Measurements from ENCODE around the gene MOV10. TPM values are rescaled to one million over a fixed set of nuclear protein-coding genes. Genes with fewer than 3 reads are reported as not detected.
"Not testable (repeated sequence)": the region's sequence is repeated elsewhere in the genome, so short reads cannot be mapped to it uniquely, and the experiment has no call there.

MOV10 gene
- total RNA-seq, 1 donor from 2014 or later = 36.4 TPM

DNA sequence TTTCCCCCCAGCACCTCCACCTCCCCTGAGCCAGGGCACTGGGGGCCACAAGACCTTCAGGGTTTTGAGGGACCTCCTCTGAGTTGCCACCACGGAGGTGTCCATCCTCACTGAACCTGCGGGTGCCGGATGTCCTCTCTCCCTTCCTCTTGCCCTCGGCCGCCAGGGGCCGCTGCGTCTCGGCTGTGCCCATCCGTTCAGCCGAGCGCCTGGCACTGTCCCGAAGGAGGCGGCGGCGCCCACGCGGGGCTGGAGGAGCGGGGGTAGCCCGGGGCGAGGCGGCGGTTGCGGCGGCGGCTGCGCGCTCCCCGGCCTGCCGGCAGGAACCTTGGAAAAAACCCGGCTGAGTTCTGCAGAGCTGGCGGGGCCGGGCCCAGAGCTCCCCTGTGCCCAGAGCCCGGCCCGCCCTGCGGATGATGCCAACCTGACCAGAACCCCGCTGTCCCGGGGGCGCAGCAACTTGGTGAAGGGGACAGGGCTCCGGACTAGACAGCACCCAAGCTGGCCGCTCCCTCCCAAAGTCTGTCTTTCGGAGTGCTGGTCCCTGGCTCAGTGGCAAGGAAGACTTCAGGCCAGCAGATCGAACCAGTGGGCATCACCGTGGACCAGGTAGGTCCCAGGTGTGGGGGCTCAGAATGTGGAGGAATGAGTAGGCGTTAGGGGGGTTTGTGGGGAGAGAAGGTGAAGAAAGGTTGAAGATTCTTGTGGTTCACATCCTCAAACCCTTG lies 44.4 kb downstream of the MOV10 start:
- Mint-ChIP-seq H3K4me3 (peak overlapping the region; percentile 64), H3K27me3 (peaks cover 24% of the 10 kb centered on the region), H3K4me1 (peaks cover 38% of the 10 kb centered on the region), H3K9me3 (no peaks in the 10 kb centered on the region), H3K36me3 (ENCODE audit: low read depth) (no peaks in the 10 kb centered on the region), H3K27ac (no peak overlapping the region)
- CTCF ChIA-PET = interaction anchor here (0.7 to 6.5 kb wide), 8 partner anchors 11 to 1184 kb away, joined by 3 to 59 read pairs (median 4); partner anchors contain the start of gene LRIG2
- intact Hi-C loops (cut with micrococcal nuclease) = loop anchor here (5.0 to 10.0 kb wide), 4 partner anchors 673 to 1563 kb away; partner anchors contain the start of genes HIPK1, MAGI3 and RSBN1
- POLR2A ChIA-PET = interaction anchor here (1.0 kb wide), 1 partner anchor 354 kb away, joined by 3 read pairs; the partner anchor contains the start of gene LRIG2
- TF ChIP-seq, protein P1, sequence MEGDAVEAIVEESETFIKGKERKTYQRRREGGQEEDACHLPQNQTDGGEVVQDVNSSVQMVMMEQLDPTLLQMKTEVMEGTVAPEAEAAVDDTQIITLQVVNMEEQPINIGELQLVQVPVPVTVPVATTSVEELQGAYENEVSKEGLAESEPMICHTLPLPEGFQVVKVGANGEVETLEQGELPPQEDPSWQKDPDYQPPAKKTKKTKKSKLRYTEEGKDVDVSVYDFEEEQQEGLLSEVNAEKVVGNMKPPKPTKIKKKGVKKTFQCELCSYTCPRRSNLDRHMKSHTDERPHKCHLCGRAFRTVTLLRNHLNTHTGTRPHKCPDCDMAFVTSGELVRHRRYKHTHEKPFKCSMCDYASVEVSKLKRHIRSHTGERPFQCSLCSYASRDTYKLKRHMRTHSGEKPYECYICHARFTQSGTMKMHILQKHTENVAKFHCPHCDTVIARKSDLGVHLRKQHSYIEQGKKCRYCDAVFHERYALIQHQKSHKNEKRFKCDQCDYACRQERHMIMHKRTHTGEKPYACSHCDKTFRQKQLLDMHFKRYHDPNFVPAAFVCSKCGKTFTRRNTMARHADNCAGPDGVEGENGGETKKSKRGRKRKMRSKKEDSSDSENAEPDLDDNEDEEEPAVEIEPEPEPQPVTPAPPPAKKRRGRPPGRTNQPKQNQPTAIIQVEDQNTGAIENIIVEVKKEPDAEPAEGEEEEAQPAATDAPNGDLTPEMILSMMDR (IDR thresholded peaks at IDR 0.05) = peak; percentile 73
- ATAC-seq (ENCODE audit: low read depth) (peak; percentile 12), DNase-seq (peak; percentile 70)

- Mint-ChIP-seq H3K4me1 (peaks cover 30% of the 10 kb centered on the region), H3K4me3 (no peak overlapping the region), H3K27ac (no peak overlapping the region), H3K27me3 (peaks cover 29% of the 10 kb centered on the region), H3K9me3 (no peaks in the 10 kb centered on the region), H3K36me3 (ENCODE audit: low read depth) (no peaks in the 10 kb centered on the region)
- DNase-seq = no peak
- ChIA-PET CTCF (interaction anchor here (1.0 to 6.5 kb wide), 5 partner anchors 13 to 353 kb away, joined by 4 to 59 read pairs (median 9); partner anchors contain the start of genes LRIG2 and RHOC), POLR2A (no interaction called here)
- intact Hi-C loops (cut with micrococcal nuclease) = loop anchor here (5.0 to 10.0 kb wide), 4 partner anchors 673 to 1563 kb away; partner anchors contain the start of genes HIPK1, MAGI3 and RSBN1
- TF ChIP-seq, protein P1 (IDR thresholded peaks at IDR 0.05) = no peak
- no peak for ATAC-seq (ENCODE audit: low read depth)
These were observed 45.2 kb downstream of the MOV10 start for GRCh38 chr1:112719706-112720105.

GRCh38 chr1:112720800-112721199 lies 46.3 kb downstream of the MOV10 start:
- TF ChIP-seq, protein P1 (IDR thresholded peaks at IDR 0.05) = no peak
- H3K4me3 Mint-ChIP-seq = no peak overlapping the region
- POLR2A ChIA-PET = no interaction called here
- ATAC-seq (ENCODE audit: low read depth) (no peak), DNase-seq (no peak)
- H3K4me1 Mint-ChIP-seq = peaks cover 25% of the 10 kb centered on the region
- no peaks in the 10 kb centered on the region for H3K36me3 Mint-ChIP-seq (ENCODE audit: low read depth)
- intact Hi-C loops (cut with micrococcal nuclease) = no loop called here
- CTCF ChIA-PET = interaction anchor here (6.5 kb wide), 1 partner anchor 84 kb away, joined by 59 read pairs; no protein-coding TSS in a partner anchor
- H3K9me3 Mint-ChIP-seq = no peaks in the 10 kb centered on the region
- H3K27me3 Mint-ChIP-seq = peaks cover 29% of the 10 kb centered on the region
- no peak overlapping the region for H3K27ac Mint-ChIP-seq

- peaks cover 29% of the 10 kb centered on the region for H3K27me3 Mint-ChIP-seq
- DNase-seq; H3K9me3 Mint-ChIP-seq; POLR2A ChIA-PET; H3K27ac Mint-ChIP-seq; ATAC-seq (ENCODE audit: low read depth); intact Hi-C loops (cut with micrococcal nuclease); H3K36me3 Mint-ChIP-seq (ENCODE audit: low read depth); H3K4me3 Mint-ChIP-seq: not testable (repeated sequence)
- H3K4me1 Mint-ChIP-seq = peaks cover 20% of the 10 kb centered on the region
- CTCF ChIA-PET = interaction anchor here (1.0 kb wide), 1 partner anchor 83 kb away, joined by 3 read pairs; no protein-coding TSS in a partner anchor
These were observed 46.8 kb downstream of the MOV10 start for GRCh38 chr1:112721294-112721693.

GRCh38 chr1:112721966-112722524 lies 47.6 kb downstream of the MOV10 start:
- Mint-ChIP-seq H3K27me3 (peaks cover 29% of the 10 kb centered on the region), H3K4me3 (no peak overlapping the region), H3K36me3 (ENCODE audit: low read depth) (no peaks in the 10 kb centered on the region), H3K4me1 (peaks cover 17% of the 10 kb centered on the region), H3K27ac (no peak overlapping the region), H3K9me3 (no peaks in the 10 kb centered on the region)
- ATAC-seq (ENCODE audit: low read depth) (no peak), DNase-seq (no peak)
- TF ChIP-seq, protein P1 (IDR thresholded peaks at IDR 0.05) = no peak
- ChIA-PET POLR2A (interaction anchor here (0.6 kb wide), 1 partner anchor 1530 kb away, joined by 16 read pairs; no protein-coding TSS in a partner anchor), CTCF (interaction anchor here (1.0 kb wide), 1 partner anchor 82 kb away, joined by 3 read pairs; no protein-coding TSS in a partner anchor)
- intact Hi-C loops (cut with micrococcal nuclease) = no loop called here
